ENCODE measurements around the gene GGN. TPM values are rescaled to one million over a fixed set of nuclear protein-coding genes. Genes with fewer than 3 reads are reported as not detected.

The GGN gene
- total and polyA plus RNA-seq, 2 of the 13 experiments (the other 11 are each of a cell fraction or from before 2014, with no cell fraction given) = not detected

DNA sequence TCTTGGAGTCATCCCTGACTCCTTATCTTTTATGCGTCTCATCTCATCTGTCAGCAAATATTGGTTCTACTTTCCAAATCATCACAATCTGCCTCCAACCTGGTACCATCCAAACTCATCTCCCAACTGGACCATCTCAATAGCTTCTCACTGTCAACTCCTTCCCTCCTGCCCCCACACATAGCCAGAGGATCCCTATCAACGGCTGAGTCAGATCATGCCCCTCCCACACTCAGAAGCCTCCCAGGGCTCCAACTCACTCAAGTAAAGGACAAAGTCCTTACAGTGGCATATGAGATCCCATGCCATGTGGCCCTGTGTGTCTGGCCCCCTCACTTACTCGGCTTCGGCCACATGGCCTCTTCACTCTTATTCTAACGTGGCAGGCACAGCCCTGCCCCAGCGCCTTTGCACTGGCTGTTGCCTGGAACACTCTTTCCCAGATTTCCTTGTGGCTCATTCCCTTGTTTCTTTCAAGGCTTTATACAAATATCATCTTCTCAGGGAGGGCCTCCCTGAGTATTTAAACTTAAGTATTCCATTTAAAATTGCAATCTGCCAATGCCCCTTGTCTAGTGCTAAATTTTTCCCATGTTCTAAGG lies 5.0 kb upstream of the GGN start (continued):
- peak; percentile 47; the same call in 1 of the 2 replicates for TF ChIP-seq PATZ1 (CRISPR knock-in tag; IDR thresholded peaks at IDR 0.05)
- no peak for TF ChIP-seq ATAD3A (CRISPR knock-in tag; IDR thresholded peaks at IDR 0.05)
- TF ChIP-seq TBP (CRISPR knock-in tag; IDR thresholded peaks at IDR 0.05) = no peak
- TF ChIP-seq ELF1 (CRISPR knock-in tag; IDR thresholded peaks at IDR 0.05) = no peak
- TF ChIP-seq FUBP1 (CRISPR knock-in tag; IDR thresholded peaks at IDR 0.05; ENCODE audit: borderline replicate concordance) = no peak
- TF ChIP-seq IKZF1 (IDR thresholded peaks at IDR 0.05) = no peak
- TF ChIP-seq ZNF609 (CRISPR knock-in tag; IDR thresholded peaks at IDR 0.05; ENCODE audit: borderline replicate concordance) = no peak
- TF ChIP-seq ETV6 (CRISPR knock-in tag; conservative IDR thresholded peaks at IDR 0.05) = no peak
- 0 out of 2 replicates have a peak, but pooled peaks have one; percentile 45 for TF ChIP-seq DNMT3B (CRISPR knock-in tag; conservative IDR thresholded peaks at IDR 0.05)
- TF ChIP-seq SIX4 (CRISPR knock-in tag; IDR thresholded peaks at IDR 0.05) = no peak
- no peak for TF ChIP-seq NFIC (IDR thresholded peaks at IDR 0.05; ENCODE audit: low read length)
- no peak for TF ChIP-seq MTA3 (CRISPR knock-in tag; IDR thresholded peaks at IDR 0.05)
- TF ChIP-seq HNF4G (IDR thresholded peaks at IDR 0.05; ENCODE audit: borderline replicate concordance, low read depth, low read length) = no peak
- no peak for TF ChIP-seq HNF4G (CRISPR knock-in tag; IDR thresholded peaks at IDR 0.05; ENCODE audit: borderline replicate concordance, low read depth)
